HG02840 (cell line): ENCODE data around the gene PRR29.

Experiments
- ATAC-seq: cut with Tn5 transposase; IDR thresholded peaks from one replicate; pipeline ENCODE4 v1.9.1; 2021; ENCODE audit warnings: mild to moderate bottlenecking, moderate library complexity, moderate number of reproducible peaks; ENCODE audit not compliant: unreplicated experiment, low FRiP score

The PRR29 gene

DNA sequence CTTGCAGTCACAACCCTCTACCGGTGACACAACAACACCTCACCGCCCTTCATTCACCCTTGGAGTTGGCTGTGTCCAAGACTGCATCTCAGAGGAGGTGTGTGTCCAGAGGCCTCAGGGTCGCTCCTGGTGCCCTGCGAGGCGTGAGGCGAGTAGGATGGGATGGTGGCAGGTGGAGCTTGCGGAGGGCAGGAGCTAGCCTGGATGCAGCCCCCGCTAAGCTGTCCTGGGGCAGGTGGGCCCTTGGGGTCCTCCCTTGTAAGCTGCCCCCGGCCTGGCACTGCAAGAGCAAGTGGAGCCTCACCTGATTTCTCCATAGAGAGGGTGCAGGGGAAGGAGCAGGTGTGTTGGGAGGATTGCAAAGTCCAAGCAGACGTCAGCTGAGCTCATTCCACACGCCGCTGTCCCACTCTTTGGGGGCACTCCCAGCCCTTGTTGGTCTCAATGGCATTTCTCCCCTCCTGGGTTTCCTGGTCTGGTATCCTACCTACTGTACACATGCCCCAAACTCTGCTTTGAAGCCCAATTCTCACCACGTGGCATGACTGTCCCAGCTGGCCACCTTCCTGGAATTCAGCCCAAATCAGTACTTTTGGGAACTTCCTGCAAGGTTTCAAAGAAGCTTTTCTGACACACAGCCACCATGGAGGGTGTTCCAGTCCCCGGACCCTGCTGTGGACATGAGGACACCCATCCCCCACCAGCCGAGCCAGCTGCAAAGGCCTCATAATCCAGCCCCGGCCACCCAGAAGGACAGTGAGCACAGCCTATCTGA, 40.4 kb downstream of the PRR29 start:
- ATAC-seq, result no peak

DNA sequence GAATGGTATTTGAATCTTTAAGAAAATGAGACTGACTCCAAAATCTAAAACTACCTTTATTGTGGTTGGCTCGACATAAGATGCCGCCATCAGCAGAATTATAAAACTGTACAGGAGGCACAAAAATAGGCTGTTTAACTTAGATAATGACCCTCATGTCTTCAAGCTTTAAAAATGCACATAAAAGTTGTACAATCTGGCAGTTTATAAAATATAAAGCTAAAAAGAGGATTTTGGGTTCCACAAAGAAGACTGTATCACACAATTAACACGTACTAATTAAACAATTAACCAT, 40.9 kb downstream of the PRR29 start:
- ATAC-seq, result no peak

DNA sequence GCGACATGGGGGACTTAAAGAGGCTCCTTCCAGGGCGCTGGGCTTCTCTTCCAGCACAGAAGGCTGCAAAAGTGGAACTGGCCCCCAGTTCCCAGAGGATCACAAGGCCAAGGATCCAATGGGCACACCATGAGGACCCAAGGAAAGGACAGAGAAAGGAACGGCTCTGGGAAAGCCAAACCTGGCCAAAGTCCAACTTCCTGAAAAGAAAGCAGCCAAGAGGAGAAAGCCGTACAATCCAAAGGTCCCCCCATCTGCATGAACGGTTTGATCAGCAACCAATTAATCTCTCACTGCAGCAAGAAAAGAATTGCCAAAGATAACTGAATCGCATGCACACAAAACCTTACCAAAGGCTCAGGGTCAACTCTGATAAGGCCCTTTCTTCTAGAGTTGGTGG, 42.1 kb downstream of the PRR29 start:
- ATAC-seq, result no peak

DNA sequence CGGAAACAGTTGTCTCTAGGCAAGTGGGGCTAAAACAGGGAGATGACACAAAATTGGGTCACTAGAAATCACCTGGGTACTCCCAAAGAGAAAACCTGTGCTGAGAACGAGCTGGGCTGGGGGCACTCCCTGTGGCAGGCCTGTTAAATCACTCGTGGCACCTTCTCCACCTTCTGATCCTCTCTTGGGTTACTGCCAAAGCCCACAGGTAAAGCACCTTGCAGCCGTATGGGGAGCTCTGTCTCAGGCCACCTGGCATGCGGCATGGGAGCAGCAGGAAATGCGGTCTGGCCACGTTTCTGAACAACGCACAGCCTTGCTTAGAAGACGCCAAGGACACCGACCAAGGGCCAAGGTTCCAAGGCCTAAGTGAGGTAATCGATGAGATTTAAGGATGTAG, 43.8 kb downstream of the PRR29 start:
- no peak for ATAC-seq

DNA sequence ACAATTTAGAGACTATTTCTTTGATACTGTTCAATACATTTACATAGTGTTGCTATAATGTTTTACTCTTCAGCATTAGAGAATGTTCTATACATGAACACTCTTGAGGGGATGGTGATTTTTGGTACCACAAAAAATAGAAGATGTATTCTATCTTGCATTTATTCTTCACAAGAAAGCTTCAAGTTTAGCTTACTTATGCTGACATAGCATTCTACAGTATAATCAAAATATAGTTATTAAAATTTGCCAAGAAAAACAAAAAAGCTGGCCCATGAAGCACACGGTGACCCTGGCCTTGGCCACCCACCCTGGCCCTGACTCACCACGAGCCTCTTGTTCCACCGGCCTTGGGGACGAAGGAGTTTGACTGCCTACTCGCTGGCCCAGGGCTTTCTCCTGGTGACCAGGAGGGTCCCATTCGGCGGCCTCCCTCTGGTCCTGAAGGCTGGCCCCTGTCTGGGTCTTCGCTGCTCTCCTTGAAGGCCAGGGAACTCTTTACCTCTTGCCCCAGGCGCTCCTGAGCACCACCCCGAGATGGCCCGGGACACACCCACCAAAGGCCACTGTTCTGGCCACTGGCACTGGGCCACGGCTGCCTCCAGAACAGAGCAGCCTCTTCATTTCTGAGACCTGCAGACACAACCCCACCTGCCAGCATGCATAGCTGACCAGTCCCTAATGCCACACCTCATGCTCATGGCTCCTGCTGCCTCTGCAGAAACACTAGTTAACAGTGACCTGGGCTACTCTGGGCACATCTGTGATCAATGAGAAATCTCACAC, 44.7 kb downstream of the PRR29 start:
- no peak for ATAC-seq

DNA sequence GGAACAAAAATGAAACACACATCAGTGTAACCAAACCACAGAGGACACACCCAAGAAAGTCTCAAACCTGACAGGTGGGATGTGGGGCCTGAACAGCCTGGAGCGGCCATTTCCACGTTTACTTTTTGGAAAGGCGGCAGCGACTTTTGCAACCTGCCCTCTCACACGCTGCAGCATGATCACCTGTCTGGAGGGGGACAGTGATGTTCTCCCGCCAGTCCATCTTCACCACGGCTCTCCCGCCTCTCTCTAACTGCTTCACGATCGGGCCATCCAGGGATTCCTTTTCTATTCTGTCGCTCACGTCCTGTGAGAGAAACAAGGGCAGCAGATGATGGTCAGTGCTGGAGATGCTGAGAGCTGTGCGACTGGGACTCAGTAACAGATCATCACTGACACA, 47.0 kb downstream of the PRR29 start:
- ATAC-seq, result no peak

DNA sequence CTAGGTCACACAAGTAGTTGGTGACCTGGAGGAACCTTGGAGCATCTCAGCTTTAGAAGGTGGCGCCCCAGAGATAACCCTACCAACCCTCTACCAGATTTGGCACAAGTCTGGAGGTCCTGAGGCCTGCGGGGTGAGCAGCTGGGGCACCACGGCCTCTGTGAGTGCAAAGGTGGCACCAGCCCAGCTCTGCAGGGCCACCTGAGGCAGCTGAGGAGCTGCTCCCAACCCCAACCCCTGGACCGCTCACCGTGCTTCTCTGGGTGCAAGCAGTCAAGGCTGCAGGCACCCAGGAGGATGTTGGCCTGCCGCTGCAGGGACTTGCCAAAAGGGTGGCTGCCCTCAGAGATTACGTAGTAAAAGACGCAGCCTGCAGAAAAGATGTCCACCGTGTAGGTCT, 50.7 kb downstream of the PRR29 start:
- no peak for ATAC-seq

DNA sequence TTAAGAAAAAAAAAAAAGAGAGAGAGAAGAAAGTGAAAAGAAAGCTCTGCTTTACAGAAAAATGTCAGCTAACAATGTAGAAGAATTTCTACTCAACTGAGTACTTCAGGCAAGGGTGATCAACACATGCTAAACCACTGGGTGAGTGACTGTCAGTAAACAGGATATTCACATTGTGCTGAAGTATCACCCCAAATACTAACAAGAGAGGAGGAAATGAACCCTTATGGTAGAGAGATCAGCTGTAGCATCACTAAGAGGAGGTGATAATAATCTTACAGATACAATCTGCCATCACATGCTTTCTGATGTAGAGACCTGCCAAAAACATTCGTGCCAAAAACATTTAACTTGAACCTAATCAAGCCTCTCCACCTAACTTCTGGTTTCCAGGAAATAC, 53.0 kb downstream of the PRR29 start:
- ATAC-seq, result no peak

DNA sequence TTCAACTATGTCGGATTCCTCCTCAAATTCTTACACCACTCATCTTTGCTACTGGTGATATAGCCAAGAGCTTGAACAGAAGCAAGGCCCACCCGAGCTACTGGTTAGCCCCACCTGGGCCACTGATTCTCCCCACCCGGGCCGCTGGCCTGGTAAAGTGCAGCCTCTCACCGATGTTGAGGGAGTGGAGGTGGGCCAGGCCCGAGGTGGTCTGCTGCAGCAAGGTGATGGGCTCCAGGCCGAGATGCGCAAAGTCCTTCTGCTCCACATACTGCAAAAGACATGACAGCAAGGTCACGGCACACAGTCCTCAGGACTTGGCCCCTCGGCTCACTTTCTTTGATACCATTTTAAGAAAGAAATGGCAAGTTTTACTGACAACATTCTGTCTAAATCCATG, 55.0 kb downstream of the PRR29 start:
- no peak for ATAC-seq
